Activated CD4-positive, CD25-positive, alpha-beta regulatory T cell (primary cell): ENCODE data around the gene FBXL13.

Source experiments
- DNase-seq, 4 experiments: peaks; one replicate each; lab custom pipeline; 2025; lab: John Stamatoyannopoulos, UW

FBXL13 gene

DNA sequence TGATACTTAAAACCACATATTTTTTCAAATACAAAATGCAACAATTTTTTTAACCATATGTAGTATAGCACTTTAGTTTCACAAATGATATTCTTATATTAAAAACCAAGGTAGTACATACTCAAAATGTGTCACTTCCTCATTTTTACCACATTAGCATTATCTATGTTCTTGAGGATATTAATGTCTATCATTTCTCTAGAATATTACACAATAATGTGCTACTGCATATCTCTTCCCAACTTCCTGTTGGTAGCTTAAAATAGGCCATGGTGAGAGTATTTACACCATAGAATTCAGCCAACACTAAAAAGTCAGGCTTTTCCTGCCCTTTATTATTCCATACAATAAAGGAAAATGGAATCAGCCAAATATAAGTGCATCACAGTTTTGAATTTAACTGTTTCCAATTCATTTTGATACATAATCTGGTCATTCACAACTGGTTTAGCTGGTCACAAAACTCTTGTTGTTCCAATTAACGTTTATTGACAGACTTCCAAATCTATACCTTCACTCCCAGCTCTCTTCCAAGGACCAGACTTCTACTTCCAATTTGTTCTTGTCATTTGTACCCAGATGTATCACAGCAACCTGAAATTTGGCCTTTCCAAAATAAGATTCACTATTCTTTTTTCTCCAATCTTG is 181.8 kb downstream of the FBXL13 start:
- DNase-seq: no peak

DNA sequence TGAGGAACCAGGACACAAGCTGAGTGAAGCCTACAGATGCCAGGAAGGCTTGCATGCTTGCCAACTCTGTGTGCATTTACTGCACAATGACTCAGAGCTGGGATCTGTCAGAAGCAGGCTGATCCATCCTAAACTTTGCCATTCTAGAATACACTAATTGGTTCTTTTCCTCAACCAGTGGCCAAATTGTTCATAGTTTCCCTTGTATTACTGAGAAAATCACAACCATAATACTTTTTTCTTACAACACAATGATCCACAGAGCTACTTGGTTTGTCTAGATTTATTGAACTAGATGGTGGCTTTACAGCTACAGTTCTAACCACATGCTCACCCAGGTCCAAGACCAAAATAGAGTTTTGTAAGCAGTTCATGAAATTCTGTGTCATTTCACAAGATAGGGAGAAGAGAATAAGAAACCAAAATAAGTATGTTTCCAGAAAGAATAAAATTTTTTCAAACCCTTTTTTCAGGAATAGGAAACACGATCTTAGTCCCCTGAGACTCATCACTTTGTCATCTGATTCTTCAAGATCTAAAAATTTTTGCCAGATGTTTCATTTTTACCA is 182.8 kb downstream of the FBXL13 start:
- DNase-seq: no peak

DNA sequence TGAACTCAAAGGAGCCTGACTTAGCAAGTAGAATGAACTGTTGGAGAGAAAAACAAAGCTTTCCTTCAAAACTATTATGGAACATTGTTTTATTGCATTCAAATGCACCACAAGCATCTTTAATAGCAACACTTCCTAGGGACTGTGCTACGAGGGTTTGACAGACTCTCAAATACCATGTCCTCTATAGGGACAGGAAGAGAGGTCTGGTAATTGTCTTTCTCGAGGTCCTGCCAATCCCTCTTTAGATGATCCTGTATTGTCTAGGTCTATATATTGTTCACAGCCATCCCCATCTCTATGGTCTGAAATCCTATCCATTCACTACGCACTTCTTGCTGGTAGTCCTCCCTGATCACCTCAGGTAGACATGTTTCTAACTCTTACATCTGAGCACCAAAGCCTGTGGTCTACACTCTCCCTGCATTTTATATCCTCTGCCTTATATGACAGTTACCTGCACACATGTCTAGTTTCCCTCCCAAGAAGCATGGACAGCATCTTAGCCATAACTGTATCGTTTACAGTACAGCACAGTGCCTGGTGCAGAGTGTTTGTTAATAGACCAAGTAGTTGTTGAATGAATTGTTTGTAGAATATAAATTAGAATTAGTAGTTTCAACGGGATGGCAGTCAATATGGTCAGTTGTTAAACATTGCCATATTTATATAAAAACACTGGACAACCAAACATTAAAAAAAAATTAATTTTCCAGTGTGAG is 183.5 kb downstream of the FBXL13 start:
- no peak for DNase-seq

DNA sequence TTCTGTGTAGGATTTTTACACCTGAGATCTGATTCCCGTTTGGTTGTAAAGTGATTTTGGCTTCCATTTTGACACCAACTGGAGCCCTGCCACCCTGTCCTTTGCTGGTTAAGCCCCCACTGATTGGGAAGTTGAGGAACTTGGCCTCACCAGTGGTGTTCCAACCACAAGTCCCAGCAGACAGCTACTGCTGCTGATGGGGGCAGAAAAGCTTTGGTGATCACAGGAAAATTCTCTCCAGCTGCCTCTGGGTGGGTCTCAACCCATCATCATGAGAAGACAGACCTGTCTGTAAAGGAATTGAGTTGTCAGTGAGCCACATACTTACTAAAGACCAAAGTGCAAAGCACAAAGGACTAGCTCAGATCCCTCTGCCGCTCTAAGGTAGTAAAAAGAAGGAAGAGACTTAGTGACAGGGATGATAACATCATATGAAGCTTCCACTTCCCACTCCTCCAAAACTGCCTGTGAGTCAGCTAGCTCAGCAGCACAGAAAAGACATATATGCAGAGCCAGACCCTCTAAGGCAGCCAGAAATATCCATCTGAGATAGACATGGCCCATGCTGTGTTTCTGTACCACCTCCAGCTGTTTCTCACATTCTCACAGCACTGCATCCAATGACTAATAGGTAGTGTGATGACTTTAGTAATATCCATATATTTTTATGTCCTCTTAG is 184.2 kb downstream of the FBXL13 start:
- no peak for DNase-seq

DNA sequence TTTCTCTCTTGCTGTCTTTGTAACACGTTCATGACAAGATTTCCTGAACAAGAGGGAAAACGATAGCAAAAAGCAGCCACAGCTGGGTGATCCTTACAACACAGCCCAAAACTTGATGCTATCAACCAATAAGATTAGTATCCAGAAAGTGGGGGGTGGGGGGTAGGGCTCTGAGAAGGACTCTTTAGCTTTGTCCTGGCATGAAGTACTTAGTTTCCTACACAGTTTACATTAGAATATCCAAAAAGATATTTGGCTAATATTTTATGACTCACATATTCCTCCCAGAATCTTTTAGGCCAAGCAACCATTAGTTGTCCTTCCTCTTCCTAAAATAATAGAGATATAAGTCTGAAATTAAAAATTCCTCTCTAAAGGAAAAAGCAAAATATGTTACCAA is 184.7 kb downstream of the FBXL13 start:
- no peak for DNase-seq

DNA sequence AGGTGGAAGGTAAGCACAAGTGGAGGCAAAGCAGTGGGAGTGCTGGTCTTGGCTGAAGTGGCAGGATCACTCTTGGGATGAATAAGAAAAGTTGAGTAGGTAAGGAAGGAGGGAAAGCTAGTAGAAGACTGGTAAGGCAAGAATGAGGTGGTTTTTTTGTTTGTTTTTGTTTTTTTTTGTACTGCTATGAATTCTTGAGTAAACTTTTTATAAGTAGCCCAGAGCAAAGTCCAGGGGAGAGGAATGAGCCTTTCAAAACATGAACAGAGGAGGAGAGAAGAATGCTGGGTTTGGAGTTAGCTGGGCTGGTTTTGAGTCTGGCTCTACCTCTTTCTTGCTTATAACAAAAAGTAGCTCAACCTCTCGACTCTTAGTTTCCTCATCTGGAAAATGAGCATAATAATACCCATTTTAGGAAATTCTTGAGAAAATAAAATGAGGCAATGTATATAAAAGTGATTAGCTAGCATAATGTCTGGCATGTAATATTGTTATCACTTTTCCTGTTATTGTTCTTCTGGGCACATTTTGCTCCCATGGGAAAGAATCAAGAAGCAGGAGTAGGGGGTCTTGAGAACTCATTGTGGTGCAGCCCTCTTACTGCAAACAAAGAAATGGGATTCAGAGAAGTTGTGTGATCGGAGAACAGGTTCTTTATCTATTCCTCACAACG is 185.9 kb downstream of the FBXL13 start:
- DNase-seq: no peak

DNA sequence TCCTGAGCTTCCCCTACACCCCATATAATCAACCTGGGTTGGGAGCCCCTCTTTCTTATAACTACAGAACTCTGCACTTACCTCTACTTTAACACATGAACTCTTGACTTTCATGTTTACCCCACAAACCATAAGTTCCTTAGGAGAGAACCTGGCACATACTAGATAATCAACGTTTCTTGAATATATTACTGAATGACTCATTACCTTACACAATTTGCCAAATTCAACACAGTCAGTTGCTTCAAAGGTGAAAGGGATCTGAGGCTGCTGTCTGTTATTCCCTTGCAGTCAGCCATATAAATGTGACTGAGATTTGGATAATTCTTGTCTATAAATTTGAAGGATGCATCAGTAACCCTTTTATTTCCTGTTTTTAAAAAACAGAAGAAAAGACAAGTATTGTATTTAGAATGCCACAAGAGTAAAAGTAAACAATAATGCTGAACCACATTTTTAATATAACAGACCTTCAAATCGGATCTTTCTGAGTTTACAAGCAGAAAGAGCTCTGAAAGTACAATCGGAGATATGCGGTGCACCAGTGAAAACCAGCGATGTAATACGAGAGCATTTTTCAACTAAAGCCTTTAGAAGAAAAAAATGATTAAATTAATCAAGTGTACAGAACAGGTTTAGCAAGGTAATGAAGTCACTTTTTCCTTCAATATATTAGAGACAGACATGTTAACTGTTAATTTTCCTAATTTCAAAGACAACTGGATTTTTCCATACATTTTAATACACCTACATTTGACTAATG is 191.3 kb downstream of the FBXL13 start:
- DNase-seq: no peak

DNA sequence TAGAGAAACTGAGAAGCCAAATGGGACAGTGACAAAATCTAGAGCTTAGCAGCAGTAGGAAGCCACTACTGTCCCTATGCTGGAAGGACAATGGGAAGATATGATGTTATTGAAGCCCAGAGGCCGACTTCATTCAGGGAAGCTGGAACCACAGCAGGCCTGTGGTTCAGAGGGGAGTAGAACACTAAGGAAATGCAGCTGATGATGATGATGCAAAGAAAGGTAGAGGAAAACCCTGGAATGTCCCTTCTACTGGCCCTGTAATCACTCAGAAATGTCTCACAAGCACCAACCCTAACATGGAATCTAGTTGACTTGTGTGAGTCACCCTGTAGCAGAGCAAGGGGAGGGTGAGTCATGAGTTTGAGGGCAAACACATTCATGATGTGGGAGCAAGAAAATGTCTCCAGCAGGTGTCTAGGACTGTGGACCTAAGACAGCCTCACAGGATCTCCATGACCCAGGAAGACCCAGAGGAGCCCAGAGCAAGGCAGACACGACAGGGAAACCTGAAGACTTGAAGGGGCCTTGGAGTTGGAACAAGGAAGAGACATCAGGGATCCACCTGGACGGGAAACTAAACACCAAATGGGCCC is 198.8 kb downstream of the FBXL13 start:
- peak in 1 of 4 experiments; percentile 3 for DNase-seq

DNA sequence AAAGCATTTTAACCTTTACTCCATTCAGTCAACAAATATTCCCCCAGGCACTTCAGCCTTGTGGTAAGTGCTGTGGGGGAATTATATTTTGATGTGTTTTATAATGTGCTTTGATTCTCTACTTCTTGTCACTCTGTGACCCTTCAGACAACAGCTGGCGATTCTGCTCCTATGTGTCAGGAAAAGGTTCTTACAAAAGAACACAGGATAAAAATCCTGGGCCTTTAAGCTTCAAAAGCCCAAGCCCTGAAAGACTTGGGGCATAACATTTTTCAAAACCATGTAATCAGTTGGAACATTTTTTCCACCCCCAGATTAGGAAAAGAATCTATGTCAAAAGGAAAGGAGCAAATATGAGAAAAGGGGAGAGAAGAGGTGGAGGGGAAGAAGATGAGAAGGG is 199.6 kb downstream of the FBXL13 start:
- DNase-seq: no peak

DNA sequence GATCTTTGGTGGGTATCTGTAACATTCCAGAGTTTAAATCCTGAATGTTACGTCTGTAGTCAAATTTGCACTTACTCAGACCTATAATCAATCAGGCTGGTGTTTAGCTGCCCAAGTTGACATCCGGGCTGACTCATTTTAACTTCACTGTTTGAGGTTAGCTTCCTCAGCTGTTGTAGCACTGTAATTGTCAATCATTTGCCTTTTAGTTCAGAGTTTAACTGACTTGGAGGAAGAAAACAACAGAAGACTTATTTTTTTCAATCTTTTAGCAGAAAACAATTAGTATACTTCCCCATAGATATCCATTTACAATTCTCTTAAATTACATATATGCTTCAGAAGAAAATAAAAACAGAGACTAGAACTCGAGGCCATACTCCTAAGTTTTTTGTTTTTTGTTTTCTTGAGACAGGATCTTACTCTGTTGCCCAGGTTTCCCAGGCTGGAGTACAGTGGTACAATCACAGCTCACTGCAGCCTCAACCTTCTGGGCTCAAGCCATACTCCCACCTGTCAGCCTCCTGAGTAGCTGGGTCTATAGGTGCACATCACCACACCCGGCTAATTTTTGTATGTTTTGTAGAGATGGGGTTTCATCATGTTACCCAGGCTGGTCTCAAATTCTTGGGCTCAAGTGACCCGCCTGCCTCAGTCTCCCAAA is 200.3 kb downstream of the FBXL13 start:
- DNase-seq: no peak

DNA sequence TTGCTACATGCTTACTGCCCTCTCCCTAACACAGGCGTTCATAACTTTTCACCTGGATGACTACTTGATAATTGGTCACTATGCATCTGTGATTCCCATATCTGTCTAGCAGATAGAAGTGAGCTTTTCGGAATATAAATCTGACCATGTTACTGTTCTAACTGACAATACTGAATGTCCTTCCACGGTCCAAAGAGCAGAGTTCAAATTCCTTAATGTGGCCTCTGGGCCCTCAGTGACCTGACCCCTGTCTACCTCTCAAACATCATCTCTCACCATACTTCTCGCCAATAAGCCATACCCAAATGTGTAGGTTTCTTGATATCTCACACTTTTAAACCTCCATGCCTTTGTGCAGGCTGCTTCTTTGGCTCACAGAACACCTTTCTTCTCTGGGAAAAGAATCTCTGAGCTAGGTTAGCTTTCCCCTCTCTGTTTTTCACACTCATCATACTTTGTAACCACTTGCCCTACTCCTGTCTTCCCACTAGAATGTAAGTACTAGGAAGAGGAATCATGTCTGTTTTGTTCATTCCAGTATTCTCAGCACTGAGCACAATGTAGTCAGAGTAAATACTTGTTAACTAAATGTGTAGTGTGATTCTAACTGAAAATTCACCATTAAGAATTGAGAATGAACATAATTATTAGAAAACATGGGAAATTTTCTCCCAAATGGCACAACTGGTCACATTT is 201.0 kb downstream of the FBXL13 start:
- DNase-seq: no peak

DNA sequence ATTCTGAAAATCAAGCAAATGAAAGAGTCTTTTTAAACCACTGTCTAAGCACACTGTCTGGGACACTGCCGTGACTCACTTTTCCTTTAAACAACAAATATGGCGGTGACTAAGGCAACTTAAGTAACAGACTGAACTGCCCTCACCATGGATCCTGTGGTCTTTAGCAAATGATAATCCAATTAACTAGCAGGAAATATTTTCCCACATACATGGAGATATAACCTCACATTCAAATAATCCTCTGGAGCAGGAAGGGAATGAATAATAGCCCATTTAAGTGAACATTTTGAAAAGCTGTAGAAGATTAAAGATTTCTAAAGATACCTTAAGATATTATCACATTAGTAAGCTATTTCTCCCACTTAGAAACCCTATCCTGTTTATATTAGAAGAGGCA is 202.1 kb downstream of the FBXL13 start:
- no peak for DNase-seq

DNA sequence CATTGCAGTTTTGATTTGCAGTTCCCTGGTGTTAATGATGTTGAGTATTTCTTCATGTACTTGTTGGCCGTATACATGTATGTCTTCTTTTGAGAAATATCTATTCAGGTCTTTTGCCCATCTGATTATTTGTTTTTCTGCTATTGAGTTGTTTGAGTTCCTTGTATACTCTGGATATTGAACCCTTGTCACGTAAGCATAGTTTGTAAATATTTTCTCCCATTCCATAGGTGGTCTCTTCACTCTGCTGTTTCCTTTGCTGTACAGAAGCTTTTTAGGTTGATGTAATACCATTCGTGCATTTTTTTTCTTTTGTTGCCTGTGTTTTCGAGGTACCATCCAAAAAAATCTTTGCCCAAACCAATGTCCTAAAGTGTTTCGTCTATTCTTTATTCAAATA is 205.4 kb downstream of the FBXL13 start:
- DNase-seq: no peak

DNA sequence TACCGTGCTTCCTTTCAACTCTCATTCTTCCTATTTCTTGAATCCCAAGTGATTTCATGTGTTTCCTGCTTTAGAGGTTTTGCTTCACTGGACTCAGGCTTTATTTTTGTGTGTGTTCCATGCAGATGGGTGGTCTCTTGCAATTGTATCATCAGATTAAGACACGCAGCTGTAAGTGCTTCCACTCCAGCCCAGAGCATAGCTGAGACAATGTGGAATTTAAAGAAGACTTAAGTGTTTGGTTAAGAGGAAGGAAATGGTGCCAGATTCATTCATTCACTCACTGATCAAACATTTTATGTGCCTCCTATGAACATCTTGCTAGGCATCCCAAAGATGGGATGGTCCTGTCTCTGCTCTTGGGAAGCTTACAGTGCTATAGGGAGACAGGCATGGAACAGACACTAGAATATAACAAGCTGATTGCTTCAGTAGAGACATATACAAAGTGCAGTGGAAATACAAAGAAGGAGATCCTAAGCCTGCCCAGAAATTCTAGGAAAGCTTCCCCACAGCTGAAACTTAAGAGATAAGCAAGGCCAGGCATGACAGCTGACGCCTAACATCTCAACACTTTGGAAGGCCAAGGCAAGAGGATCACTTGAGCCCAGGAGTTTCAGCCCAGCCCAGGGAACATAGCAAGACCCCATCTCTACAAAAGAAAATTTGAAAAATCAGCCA is 207.9 kb downstream of the FBXL13 start:
- DNase-seq: no peak

DNA sequence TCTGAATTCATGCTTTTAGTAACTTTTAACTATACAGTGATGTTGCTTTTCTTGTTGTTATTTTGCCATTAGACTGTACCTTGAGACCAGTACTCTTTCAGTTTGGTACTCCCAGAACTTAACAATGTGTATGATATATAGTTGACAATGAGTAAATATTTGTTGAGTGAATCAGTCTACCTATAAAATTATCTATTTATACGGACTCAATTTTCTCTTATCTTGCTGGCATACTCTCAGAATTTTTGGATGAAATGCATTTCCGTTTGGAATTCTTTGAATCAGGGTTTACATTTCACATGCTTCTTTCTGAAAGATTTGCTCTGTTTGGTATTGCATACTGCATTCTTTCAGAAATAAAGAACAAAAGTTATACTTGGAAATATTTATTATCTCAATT is 209.6 kb downstream of the FBXL13 start:
- DNase-seq: no peak

DNA sequence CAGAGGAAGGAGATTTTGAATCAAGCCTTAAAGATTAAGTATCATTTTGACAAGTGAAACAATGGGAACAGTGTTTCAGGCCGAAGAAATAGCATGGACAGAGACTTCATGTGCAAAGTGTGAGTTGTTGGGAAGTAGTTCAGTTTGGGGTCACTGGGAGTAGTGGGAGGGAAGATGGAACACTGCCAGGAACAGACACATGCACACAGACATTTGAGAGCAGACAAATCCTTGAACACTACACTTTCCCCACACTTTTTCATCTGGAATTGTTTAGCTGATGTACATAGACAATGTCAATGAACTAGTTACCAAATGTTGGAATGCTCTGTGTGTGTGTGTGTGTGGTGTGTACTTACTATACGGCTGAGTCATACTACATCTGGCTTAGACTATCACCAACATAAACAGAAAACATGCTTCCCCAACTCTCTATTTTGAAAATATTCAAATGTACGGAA is 214.2 kb downstream of the FBXL13 start:
- no peak for DNase-seq

DNA sequence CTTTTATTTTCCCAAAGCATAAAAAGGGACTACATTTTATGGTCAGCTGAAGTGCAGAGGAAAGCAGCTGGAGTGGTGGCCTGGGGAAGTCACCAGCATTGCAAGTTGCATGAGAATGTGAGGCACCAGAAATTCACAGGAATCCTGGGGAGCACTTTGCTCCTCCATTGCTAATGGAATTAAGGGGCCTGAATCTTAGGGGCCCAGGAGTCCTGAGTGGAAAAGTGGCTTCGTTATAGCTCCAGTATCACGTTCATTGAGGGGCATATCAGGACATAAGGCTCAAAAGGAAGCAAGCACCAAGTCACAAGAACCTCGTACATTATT is 214.8 kb downstream of the FBXL13 start:
- DNase-seq: no peak

DNA sequence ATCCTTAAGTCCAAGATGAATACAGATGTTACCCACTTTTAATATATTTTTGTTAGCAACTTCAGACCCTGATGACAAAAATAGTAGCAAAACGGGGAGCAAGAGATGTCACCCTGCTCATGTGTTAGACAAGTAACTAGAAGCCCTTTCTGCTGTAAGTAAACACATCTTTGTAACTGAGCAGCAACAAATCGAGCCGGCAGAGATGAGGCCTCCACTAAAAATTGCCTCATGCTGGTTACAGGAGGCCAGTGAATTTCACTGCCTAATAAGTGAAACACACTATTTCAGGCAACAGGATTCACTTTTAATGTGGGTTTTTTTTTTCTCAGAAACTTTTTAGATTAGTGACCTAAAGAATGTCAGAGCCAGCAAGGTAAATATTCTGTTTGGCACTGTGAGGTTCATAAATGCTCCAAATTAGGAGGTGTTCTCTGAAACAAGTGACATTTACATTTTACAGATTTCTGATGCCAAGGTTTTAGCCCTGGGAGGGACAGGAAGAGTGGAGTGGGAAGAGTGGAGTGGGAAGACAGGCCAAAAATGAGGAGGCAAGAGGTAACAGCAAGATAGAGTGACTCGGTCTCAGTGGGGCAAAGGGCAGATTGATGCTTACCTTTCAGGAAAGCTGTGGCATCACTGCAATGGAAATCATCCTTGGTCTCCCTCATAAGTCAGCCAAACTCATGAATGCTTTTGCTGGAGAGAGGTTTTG is 215.4 kb downstream of the FBXL13 start:
- no peak for DNase-seq

DNA sequence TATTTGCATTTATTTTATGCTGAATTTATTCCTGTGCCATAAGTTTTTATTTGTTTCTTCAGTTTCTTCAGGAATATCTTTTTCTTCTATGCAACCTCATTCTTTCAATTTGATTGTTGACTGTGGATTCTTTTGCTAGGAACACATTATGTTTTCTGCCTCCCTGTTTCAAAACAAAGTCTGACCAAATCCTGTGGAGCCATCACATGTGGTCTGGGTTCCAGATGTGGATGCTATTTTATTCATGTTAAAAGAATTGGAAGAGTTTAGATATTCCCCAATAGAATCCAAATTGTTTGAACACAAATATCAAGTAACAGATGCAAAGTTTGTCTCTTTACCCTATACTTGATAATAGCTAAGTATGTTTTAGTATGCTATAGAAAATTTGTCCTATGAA is 218.6 kb downstream of the FBXL13 start:
- no peak for DNase-seq
